Renal pelvis (tissue), 12 donors: Measurements from ENCODE around the gene TMEM182. TPM values are rescaled to one million over a fixed set of nuclear protein-coding genes. Genes with fewer than 3 reads are reported as not detected.

ENCODE experiments used
- DNase-seq: peaks from one replicate; pipeline ENCODE4 v3.0.0-alpha.2; 2013
- long read RNA-seq, 16 experiments: transcript quantifications; one replicate each; lab custom pipeline, GENCODE V29; 2026
- polyA plus RNA-seq, 3 donors: library from polyadenylated mRNA; unstranded; fragments of 120-200 nt; gene quantifications; one replicate each; pipeline ENCODE4 v1.2.1, GENCODE V29; 2013; ENCODE audit not compliant: insufficient read length in 3 of 3

TMEM182 gene
- polyA plus RNA-seq: 1 to 10 TPM; 6.5 to 8.7 (median 7.6) TPM
- long read RNA-seq, donor 1, partial matches to known transcripts: 0 of 6 reads
- long read RNA-seq, donor 1, other reads (novel, unspliced or antisense): 0 of 6 reads
- long read RNA-seq, donor 2, transcript TMEM182-202 (5 exons, 3,112 nt): major isoform, 8 of 9 reads
- long read RNA-seq, donor 2, partial matches to known transcripts: 0 of 9 reads
- long read RNA-seq, donor 2, other reads (novel, unspliced or antisense): 0 of 9 reads
- long read RNA-seq, donor 3, transcript TMEM182-202 (5 exons, 3,112 nt): major isoform, 5 of 6 reads
- long read RNA-seq, donor 3, partial matches to known transcripts: 0 of 6 reads
- long read RNA-seq, donor 3, other reads (novel, unspliced or antisense): 0 of 6 reads
- long read RNA-seq, donor 4, transcript TMEM182-202 (5 exons, 3,112 nt): major isoform, 10 of 10 reads
- long read RNA-seq, donor 4, partial matches to known transcripts: 0 of 10 reads
- long read RNA-seq, donor 4, other reads (novel, unspliced or antisense): 0 of 10 reads
- long read RNA-seq, donor 5: 0 reads
- long read RNA-seq, donor 6, transcript TMEM182-207 (2 exons, 1,804 nt): major isoform, 6 of 9 reads
- long read RNA-seq, donor 6, partial matches to known transcripts: 0 of 9 reads
- long read RNA-seq, donor 6, other reads (novel, unspliced or antisense): 0 of 9 reads
- long read RNA-seq, donor 7, partial matches to known transcripts: 0 of 4 reads
- long read RNA-seq, donor 7, other reads (novel, unspliced or antisense): 0 of 4 reads
- long read RNA-seq, donor 8, partial matches to known transcripts: 0 of 3 reads
- long read RNA-seq, donor 8, other reads (novel, unspliced or antisense): 0 of 3 reads
- long read RNA-seq, donor 9, transcript TMEM182-202 (5 exons, 3,112 nt): major isoform, 7 of 10 reads
- long read RNA-seq, donor 9, partial matches to known transcripts: 0 of 10 reads
- long read RNA-seq, donor 9, other reads (novel, unspliced or antisense): 0 of 10 reads
- long read RNA-seq, donor 10, partial matches to known transcripts: 0 of 3 reads
- long read RNA-seq, donor 10, other reads (novel, unspliced or antisense): 0 of 3 reads
- long read RNA-seq, donor 11, partial matches to known transcripts: 0 of 2 reads
- long read RNA-seq, donor 11, other reads (novel, unspliced or antisense): 0 of 2 reads
- long read RNA-seq, donor 12, transcript TMEM182-202 (5 exons, 3,112 nt): major isoform, 6 of 9 reads
- long read RNA-seq, donor 12, partial matches to known transcripts: 0 of 9 reads
- long read RNA-seq, donor 12, other reads (novel, unspliced or antisense): 0 of 9 reads
- long read RNA-seq, donor 13, partial matches to known transcripts: 0 of 2 reads
- long read RNA-seq, donor 13, other reads (novel, unspliced or antisense): 0 of 2 reads
- long read RNA-seq, donor 14: 0 reads
- long read RNA-seq, donor 15, transcript TMEM182-202 (5 exons, 3,112 nt): major isoform, 5 of 11 reads
- long read RNA-seq, donor 15, partial matches to known transcripts: 0 of 11 reads
- long read RNA-seq, donor 15, other reads (novel, unspliced or antisense): 0 of 11 reads
- long read RNA-seq, donor 16, transcript TMEM182-202 (5 exons, 3,112 nt): major isoform, 5 of 8 reads
- long read RNA-seq, donor 16, partial matches to known transcripts: 0 of 8 reads
- long read RNA-seq, donor 16, other reads (novel, unspliced or antisense): 0 of 8 reads

- no peak for DNase-seq
These were observed at the start of gene TMEM182 for GRCh38 chr2:102761763-102762162. TMEM182 (plus strand) TSS chr2:102762031; CDS start chr2:102762218, 187 bp downstream.

DNA sequence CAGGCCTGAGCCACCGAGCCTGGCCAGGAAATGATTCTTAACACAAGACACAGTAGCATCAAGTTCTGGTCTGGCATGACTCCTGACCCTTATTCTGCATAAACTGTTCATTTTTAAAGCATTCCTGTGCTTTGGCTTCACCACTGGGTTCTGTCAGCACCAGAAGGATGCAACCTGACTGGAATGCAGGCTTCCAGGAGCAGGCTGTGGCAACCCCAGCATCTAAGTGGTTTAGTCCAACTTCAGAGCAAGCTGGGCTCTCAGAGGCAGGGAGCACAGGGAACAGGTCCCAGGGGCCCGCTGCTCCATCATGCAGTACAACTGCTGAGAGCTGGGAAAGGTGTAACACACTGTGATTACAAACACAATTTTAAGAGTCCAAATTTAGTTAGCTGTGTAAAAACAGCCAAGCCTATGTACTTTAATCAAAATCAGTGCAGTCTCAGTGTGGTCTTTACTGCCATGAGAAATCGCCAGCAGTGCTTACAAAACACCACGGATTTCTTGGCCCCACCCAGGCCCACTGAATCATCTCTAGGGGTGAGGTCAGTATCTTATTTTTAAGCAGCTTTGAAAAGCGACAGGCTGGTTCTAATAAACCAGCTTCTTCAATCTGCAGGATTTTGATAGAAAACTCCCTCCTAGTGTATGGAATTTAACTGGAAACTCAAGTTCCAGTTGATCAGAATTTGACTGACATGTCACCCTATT, 44.4 kb upstream of the TMEM182 start:
- DNase-seq: no peak

- no peak for DNase-seq
These were observed 43.2 kb upstream of the TMEM182 start for GRCh38 chr2:102718387-102719316.

DNA sequence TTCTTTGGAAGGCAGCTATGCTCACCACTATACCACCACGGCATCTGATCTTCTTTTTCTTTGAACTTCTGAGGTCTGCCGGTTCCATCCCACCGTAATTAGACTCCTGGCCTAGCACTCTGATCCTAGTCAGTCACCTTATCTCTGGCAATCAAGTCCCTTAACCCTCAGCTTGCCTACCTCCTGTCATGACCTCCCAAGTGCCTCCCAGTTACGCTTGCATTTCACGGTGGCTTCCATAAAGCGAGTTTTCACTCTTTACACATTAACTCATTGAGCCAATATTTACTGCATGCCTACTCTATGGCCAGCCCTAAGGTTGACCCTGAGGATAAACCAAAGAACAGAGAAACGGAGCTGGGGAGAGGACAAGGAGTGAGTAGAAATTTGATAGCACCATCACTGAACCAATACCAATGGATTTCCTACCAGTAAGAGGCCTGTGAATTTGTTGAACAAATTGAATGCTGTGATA, 37.8 kb upstream of the TMEM182 start:
- no peak for DNase-seq

DNA sequence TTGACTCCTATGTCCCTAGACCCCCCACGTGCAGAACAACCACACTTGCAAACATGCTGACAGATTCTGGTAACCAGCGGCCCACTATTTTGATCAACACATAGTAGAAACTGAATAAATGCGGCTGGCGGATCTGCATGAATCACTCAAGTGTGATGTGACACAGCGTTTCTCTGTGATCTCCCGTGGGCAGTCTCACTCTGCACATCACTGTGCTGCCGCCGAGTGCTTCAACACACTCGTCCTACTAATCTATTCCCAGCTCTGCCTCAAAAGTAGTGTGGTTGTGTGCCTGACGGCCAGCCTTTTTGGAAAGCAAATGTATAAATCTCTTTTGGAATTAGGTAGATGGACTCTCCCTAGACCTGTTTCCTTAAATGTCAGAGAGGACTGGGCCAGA, 37.3 kb upstream of the TMEM182 start:
- DNase-seq: no peak

DNA sequence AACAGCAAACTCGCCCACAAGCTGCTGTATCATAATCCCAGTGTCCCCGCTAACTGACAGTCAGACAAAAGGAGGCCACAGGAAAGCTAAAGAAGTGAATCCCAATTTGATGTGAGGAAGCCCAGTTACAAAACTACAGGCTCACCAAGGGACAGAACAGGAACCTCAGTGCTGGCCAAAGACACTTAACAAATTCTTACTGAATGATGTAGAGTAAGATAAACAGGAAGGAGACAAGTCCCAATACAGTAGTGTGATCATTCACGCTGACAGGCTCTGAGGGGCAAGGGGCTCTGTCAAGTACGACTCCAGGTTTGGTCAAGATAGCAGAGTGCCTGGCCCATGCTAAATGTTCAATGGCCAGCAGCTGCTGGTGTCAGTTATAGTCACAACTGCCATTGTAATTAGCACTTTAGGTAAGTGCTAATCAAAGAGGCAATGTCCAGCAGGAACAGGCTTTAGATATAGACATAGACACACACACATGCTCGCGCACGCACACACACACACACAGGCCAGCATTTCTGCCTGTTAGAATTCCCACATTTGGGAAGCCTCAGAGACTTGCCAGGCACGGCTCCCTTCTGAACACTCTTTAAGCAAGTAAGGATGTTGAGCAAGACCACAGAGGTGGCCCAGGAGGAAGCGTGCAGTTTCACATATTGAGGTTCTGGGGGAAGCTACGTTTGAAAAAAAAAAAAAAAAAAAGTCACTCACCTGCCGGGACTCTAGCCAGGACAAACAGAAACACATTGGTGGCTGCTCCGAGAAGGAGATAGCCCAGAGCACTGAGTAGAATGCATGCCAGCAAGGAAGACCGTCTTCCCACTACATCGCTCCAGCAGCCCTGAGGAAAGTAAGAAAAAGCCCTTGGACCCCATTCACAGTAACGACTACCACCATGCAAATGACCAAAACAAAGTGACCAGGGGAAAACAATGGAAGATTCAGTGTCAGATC, 35.4 kb upstream of the TMEM182 start:
- no peak for DNase-seq

- no peak for DNase-seq
These were observed 26.3 kb upstream of the TMEM182 start for GRCh38 chr2:102735416-102736109.

GRCh38 chr2:102736110-102736409, 25.8 kb upstream of the TMEM182 start:
- no peak for DNase-seq

GRCh38 chr2:102736410-102737409, 25.1 kb upstream of the TMEM182 start:
- peak; percentile 74 for DNase-seq

DNA sequence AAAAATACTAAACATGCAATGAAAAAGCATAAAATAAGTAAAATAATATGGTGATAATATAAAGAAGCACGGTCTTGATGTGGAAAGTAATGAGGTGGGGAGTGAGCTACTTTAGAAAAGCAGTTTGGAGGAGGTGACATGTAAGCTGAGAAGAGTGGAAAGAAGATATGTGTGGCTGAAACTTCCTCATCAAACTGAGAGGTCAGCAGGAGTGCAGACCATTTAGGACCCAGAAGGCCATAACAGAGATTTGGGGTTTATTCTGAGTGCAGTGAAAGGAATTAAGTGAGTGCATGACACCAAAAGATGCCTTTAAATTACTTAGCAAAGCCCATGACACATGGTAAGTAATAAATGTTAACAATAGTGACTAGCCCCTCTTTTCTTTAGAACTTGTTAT, 24.4 kb upstream of the TMEM182 start:
- no peak for DNase-seq

DNA sequence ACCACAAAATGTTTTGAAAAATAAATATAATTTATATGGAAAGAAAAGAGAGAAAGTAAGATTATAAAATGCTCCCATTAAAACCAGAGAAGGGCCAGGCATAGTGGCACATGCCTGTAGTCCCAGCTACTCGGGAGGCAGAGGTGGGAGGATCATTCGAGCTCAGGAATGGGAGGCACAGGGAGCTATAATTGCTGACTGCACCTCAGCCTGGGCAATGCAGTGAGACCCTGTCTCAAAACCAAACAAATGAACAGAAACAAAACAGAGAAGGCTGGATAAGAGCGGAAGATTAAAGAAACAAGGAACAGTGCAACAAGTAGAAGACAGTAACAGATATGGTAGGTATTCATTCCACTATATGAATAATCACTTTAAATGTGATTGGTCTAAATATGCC, 18.6 kb upstream of the TMEM182 start:
- no peak for DNase-seq

DNA sequence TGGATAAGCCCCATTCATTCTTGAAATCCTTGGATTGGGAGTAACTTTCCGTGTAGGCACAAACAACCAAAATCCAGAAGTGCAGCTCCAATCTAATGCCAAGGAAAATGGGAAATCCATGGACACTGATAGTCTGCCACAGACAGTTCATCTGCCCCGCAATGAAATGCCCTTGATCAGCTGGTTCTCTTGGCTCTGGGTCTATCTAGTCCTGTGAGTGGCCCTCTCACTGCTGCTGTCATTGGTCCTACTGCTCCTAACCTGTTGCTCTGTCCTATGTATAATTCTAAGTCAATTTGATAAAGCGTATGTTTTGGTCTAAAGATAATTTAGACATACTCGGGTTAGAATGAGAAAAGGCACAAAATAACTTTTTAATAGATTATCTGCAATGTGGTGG, 13.7 kb upstream of the TMEM182 start:
- no peak for DNase-seq

DNA sequence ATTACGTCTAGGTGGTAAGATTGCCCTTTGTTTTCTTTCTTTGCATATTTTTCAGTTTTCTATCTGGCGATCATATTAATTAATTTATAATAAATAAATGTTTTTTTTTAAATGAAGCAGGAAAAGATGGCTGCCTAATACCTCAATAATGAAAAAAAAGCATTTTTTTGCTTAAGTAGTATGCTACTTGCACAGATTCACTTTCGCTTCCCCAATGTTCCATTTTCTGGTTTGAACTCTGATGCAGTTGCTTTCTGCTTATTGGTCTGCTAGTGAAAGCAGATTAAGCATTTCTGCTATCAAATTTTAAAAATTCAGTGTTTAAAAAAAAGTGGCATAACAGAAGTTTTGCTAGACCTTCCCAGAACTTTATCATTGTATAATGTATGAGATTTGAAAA, 11.9 kb upstream of the TMEM182 start:
- DNase-seq: no peak

DNA sequence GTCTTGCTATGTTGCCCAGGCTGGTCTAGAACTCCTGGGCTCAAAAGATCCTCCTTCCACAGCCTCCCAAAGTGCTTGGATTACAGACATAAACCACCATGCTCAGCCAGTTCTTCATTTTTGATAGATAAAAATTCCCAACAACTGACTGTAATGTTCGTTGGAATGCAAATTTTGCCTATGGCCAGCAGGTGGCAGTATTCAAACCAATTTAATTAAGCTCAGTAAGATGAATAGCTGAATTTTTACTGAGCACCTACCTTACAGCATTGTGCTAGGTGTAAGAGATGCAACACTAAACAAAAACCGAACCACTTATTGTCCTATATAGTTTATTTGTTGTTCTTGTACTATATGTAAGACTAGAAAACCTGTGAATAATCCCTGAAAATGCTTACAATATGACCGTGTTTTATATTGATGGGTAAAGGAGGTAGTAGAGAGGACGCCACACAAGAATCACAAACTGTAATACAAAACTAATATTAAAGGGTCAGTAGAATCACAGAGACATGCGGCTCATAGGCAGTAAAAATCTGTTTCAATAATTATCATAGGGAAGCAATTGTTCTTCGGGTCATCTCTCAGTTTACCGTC, 8.2 kb upstream of the TMEM182 start:
- DNase-seq: peak; percentile 22

DNA sequence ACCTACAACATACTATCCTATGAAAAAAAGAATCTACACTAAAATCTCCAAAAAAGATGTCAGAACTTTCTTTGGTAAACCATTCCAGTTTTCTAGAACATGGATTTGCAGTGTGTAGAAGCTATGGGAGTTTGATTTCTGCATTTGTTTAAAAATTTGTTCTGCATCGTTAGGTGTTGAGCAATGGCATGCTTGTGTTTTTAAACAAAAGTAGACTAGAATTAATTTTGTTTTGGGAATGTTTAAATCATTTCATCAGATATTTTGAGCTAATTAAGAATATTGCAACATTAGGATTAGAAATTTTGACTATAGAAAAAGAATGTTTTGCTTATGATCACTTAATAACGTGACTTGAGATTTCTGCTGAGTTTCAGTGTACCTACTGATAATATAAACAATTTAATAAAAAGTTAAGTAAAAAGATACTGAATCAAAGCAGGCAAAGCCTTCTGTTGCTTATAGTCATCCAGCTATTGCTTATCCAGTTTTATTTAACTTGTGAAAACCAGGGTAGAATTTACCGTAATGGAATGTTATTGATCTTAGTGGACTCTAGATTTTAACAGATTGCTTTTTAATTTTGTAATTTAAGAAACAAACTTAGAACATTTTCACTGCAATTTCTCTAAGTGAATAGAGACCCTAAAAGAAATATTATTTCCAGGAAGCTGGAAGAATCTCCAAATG, 7.2 kb upstream of the TMEM182 start:
- DNase-seq: no peak
